ENCODE data around the gene XAF1.

DNA sequence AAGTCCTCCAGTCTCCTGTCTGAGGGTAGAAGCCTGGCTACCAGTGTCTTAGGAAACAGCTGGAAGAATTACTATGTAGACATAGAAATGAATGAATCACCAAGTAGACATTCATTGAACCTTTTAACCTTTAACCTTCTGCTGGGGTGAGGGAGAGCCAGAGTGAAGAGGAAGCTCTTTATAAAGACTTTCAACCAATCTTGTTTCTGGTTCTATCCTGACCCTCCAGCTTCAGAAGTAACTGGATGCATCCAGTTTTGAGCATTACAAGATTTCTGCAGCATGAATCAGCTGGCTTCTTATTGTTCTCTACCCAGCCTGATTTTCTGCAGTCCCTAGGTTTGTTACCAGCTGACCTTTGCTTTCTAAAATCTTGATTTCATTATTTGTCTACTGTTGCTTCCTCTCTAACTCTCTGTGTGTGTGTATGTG lies 67.2 kb downstream of the XAF1 start:
- TF ChIP-seq, protein P1, sequence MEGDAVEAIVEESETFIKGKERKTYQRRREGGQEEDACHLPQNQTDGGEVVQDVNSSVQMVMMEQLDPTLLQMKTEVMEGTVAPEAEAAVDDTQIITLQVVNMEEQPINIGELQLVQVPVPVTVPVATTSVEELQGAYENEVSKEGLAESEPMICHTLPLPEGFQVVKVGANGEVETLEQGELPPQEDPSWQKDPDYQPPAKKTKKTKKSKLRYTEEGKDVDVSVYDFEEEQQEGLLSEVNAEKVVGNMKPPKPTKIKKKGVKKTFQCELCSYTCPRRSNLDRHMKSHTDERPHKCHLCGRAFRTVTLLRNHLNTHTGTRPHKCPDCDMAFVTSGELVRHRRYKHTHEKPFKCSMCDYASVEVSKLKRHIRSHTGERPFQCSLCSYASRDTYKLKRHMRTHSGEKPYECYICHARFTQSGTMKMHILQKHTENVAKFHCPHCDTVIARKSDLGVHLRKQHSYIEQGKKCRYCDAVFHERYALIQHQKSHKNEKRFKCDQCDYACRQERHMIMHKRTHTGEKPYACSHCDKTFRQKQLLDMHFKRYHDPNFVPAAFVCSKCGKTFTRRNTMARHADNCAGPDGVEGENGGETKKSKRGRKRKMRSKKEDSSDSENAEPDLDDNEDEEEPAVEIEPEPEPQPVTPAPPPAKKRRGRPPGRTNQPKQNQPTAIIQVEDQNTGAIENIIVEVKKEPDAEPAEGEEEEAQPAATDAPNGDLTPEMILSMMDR (IDR thresholded peaks at IDR 0.05), result no peak
- no peak for TF ChIP-seq POLR2A (IDR thresholded peaks at IDR 0.05)

Measured in tibial nerve (tissue), 3 donors.